Mesendoderm (in vitro differentiated cells): ENCODE measurements around the gene SOX13.
"Not testable (repeated sequence)": the region's sequence is repeated elsewhere in the genome, so short reads cannot be mapped to it uniquely, and the experiment has no call there.

Experiments used
- DNase-seq: peaks from one replicate; pipeline ENCODE4 v3.0.0; 2013
- H2AK5ac ChIP-seq: 2 replicates; pipeline ENCODE4 v1.6.1; 2013; ENCODE audit warnings: low read length, inconsistent platforms
- H2BK120ac ChIP-seq: 2 replicates; pipeline ENCODE4 v1.6.1; 2013; ENCODE audit warnings: low read depth, mild to moderate bottlenecking, low read length, moderate library complexity, mixed read lengths
- H2BK15ac ChIP-seq: replicated peaks from 2 replicates; pipeline ENCODE4 v1.6.1; 2013; ENCODE audit warnings: low read depth, mild to moderate bottlenecking, moderate library complexity
- H2BK5ac ChIP-seq: 2 replicates; pipeline ENCODE4 v1.6.1; 2013; ENCODE audit warnings: low read length, inconsistent platforms
- H3K18ac ChIP-seq: 2 replicates; pipeline ENCODE4 v1.6.1; 2013; ENCODE audit warnings: mild to moderate bottlenecking, low read length, mixed read lengths
- H3K23ac ChIP-seq: one replicate; pipeline ENCODE4 v1.6.1; 2013; ENCODE audit warnings: low read length
- H3K27ac ChIP-seq: 2 replicates; pipeline ENCODE4 v1.5.1; 2013; ENCODE audit warnings: low read depth, mild to moderate bottlenecking, inconsistent platforms, low read length, moderate library complexity
- H3K27me3 ChIP-seq: 2 replicates; pipeline ENCODE4 v1.6.1; 2013; ENCODE audit warnings: low read length, control low read depth, mild to moderate bottlenecking, inconsistent platforms; ENCODE audit not compliant: insufficient read depth, poor library complexity
- H3K36me3 ChIP-seq: 2 replicates; pipeline ENCODE4 v1.6.1; 2013; ENCODE audit warnings: low read length, inconsistent platforms; ENCODE audit not compliant: control insufficient read depth, insufficient read depth
- H3K4ac ChIP-seq: one replicate; pipeline ENCODE4 v1.6.1; 2013; ENCODE audit warnings: low read depth, mild to moderate bottlenecking, low read length, moderate library complexity
- H3K4me1 ChIP-seq: 2 replicates; pipeline ENCODE4 v1.6.1; 2013; ENCODE audit warnings: low read depth, low read length, inconsistent platforms; ENCODE audit not compliant: control insufficient read depth
- H3K4me2 ChIP-seq: 2 replicates; pipeline ENCODE4 v1.6.1; 2013; ENCODE audit warnings: low read length
- H3K4me3 ChIP-seq: 2 replicates; pipeline ENCODE4 v1.5.1; 2013; ENCODE audit warnings: mild to moderate bottlenecking, low read length
- H3K56ac ChIP-seq: one replicate; pipeline ENCODE4 v1.6.1; 2013; ENCODE audit warnings: low read length
- H3K79me1 ChIP-seq: 2 replicates; pipeline ENCODE4 v1.6.1; 2013; ENCODE audit warnings: low read length, inconsistent platforms
- H3K79me2 ChIP-seq: 2 replicates; pipeline ENCODE4 v1.6.1; 2013; ENCODE audit warnings: mild to moderate bottlenecking, low read length; ENCODE audit not compliant: control insufficient read depth, insufficient read depth
- H3K9ac ChIP-seq: 2 replicates; pipeline ENCODE4 v1.6.1; 2013; ENCODE audit warnings: low read length, inconsistent platforms
- H4K5ac ChIP-seq: one replicate; pipeline ENCODE4 v1.6.1; 2013; ENCODE audit warnings: low read length
- H4K8ac ChIP-seq: one replicate; pipeline ENCODE4 v1.6.1; 2013; ENCODE audit warnings: low read depth, mild to moderate bottlenecking, control low read depth, low read length, moderate library complexity
- WGBS: extraction: QIAGEN DNeasy Blood & Tissue Kit; methylation state at CpG from one replicate; pipeline ENCODE4 v1.1.7; 2013; ENCODE audit warnings: low lambda C conversion rate, missing lambda C conversion rate; ENCODE audit not compliant: insufficient coverage; ENCODE audit errors: extremely low coverage; 5-methylcytosine and 5-hydroxymethylcytosine counted together

SOX13 gene

DNA sequence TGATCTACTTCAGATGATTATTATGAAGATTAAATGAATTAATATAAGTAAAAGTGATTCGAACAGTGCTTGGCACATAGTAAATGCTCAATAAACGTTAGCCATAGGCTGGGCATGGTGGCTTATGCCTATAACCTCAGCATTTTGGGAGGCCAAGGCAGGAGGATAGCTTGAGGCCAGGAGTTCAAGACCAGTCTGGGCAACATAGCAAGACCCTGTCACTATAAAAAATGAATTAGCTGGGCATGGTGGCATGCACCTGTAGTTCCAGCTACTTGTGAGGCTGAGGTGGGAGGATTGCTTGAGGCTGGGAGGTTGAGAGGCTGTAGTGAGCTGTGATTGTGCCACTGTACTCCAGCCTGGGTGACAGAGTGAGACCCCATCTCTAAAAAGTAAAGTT, 26.8 kb downstream of the SOX13 start:
- H3K4me2 ChIP-seq, H3K4ac ChIP-seq, H3K56ac ChIP-seq, H4K8ac ChIP-seq, H3K27ac ChIP-seq, H3K18ac ChIP-seq, H3K9ac ChIP-seq, H3K23ac ChIP-seq, DNase-seq, H3K4me3 ChIP-seq, H4K5ac ChIP-seq, H2BK5ac ChIP-seq, H2BK120ac ChIP-seq, H3K36me3 ChIP-seq, H2BK15ac ChIP-seq, H3K27me3 ChIP-seq, H2AK5ac ChIP-seq: not testable (repeated sequence)
- H3K4me1 ChIP-seq = peaks cover 25% of the 10 kb centered on the region
- peaks cover 89% of the 10 kb centered on the region for H3K79me2 ChIP-seq
- H3K79me1 ChIP-seq = peaks cover 28% of the 10 kb centered on the region
- no CpG with 5 or more reads among the region's 2 CpGs for WGBS

DNA sequence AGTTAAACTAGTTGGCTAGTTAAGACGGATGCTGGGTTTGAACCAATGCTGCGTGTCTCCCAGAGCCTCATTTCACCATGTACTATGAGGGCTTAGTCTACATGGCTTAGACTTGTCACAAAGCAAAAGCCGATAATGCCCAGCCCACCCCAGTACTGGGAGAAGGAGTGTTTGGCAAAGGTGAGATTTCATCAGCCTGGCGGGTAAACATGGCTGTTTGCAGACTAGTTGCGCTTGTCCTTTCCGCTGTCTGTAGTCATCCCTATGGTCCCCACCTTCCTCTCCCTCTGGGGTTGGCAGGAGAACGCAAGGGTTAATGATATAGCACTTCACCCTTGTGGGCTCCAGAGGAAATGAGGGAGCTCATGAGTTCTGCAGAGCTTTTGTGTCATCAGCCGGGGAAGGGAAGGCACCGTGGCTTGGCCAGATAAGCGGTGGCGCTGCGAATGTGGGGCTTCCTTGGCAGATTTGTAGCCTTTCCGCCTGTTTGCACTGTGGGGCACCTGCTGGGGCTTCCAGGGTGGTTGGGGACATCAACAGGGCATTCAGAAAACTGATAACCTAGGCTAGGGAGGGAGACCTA, 29.2 kb downstream of the SOX13 start:
- WGBS = no CpG with 5 or more reads among the region's 13 CpGs
- Histone ChIP-seq H2BK15ac (no peak overlapping the region), H2BK120ac (no peak overlapping the region), H3K23ac (no peak overlapping the region), H3K27me3 (no peaks in the 10 kb centered on the region), H3K9ac (no peak overlapping the region), H3K4me1 (peaks cover 21% of the 10 kb centered on the region), H3K56ac (no peak overlapping the region), H3K4ac (no peak overlapping the region), H3K4me2 (no peak overlapping the region), H2BK5ac (no peak overlapping the region), H3K4me3 (no peak overlapping the region), H4K5ac (no peak overlapping the region), H3K79me1 (peaks cover 29% of the 10 kb centered on the region), H3K36me3 (no peaks in the 10 kb centered on the region), H3K79me2 (peaks cover 84% of the 10 kb centered on the region), H3K18ac (no peak overlapping the region), H4K8ac (no peak overlapping the region), H2AK5ac (no peak overlapping the region), H3K27ac (no peak overlapping the region)
- no peak for DNase-seq

DNA sequence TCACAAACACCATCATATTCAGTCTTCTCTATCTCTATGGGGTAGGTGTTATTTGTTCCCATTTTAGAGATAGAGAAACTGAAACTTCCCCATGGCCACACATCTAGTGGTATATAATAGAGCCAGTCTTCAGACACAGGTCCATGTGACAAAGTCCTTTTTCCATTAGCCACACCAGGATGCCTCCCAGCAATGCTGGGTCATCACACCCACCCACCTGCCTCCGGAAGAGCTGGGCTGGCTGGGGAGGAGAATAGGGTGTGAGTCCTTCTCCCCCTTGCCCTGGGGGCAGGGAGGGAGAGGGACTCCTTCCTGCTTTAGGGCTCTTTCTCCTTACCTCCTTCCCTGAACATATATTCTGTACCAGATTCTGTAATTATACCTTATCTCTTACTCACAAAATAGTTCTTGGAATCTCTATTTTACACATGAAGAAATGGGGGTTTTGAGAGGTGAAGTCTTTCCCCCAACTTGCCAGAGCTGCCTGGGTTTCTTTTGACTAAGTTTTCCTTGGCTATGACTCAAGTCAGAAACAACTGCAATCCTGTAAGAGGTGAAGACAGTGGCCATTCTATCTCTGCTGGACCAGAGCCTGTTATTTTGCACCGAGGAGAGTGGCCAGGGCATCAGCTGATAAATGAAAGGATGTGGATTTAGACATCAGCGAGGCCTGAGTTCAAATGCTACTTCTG, 30.0 kb downstream of the SOX13 start:
- Histone ChIP-seq H3K79me1 (peaks cover 29% of the 10 kb centered on the region), H3K23ac (no peak overlapping the region), H3K4ac (no peak overlapping the region), H3K27ac (no peak overlapping the region), H4K8ac (no peak overlapping the region), H3K79me2 (peaks cover 91% of the 10 kb centered on the region), H2BK15ac (no peak overlapping the region), H4K5ac (no peak overlapping the region), H2BK120ac (no peak overlapping the region), H3K9ac (no peak overlapping the region), H3K18ac (no peak overlapping the region), H3K27me3 (no peaks in the 10 kb centered on the region), H3K56ac (no peak overlapping the region), H3K36me3 (no peaks in the 10 kb centered on the region), H2BK5ac (no peak overlapping the region), H3K4me3 (no peak overlapping the region), H3K4me1 (peaks cover 21% of the 10 kb centered on the region), H3K4me2 (no peak overlapping the region), H2AK5ac (no peak overlapping the region)
- DNase-seq = peak; percentile 60
- WGBS = no CpG with 5 or more reads among the region's 3 CpGs

- Histone ChIP-seq H3K4ac (no peak overlapping the region), H3K4me3 (no peak overlapping the region), H3K4me2 (no peak overlapping the region), H2AK5ac (peak overlapping the region; percentile 50), H4K8ac (no peak overlapping the region), H3K56ac (peak overlapping the region; percentile 65), H3K27me3 (no peaks in the 10 kb centered on the region), H3K18ac (no peak overlapping the region), H4K5ac (no peak overlapping the region), H3K27ac (no peak overlapping the region), H2BK120ac (no peak overlapping the region), H3K9ac (no peak overlapping the region), H3K23ac (no peak overlapping the region), H3K4me1 (peaks cover 24% of the 10 kb centered on the region), H3K79me1 (peaks cover 29% of the 10 kb centered on the region), H3K79me2 (peaks cover 92% of the 10 kb centered on the region), H3K36me3 (no peaks in the 10 kb centered on the region), H2BK15ac (no peak overlapping the region), H2BK5ac (no peak overlapping the region)
- no CpG with 5 or more reads among the region's 2 CpGs for WGBS
- peak; percentile 68 for DNase-seq
Measured at GRCh38 chr1:204103431-204103741, 30.5 kb downstream of the SOX13 start.

DNA sequence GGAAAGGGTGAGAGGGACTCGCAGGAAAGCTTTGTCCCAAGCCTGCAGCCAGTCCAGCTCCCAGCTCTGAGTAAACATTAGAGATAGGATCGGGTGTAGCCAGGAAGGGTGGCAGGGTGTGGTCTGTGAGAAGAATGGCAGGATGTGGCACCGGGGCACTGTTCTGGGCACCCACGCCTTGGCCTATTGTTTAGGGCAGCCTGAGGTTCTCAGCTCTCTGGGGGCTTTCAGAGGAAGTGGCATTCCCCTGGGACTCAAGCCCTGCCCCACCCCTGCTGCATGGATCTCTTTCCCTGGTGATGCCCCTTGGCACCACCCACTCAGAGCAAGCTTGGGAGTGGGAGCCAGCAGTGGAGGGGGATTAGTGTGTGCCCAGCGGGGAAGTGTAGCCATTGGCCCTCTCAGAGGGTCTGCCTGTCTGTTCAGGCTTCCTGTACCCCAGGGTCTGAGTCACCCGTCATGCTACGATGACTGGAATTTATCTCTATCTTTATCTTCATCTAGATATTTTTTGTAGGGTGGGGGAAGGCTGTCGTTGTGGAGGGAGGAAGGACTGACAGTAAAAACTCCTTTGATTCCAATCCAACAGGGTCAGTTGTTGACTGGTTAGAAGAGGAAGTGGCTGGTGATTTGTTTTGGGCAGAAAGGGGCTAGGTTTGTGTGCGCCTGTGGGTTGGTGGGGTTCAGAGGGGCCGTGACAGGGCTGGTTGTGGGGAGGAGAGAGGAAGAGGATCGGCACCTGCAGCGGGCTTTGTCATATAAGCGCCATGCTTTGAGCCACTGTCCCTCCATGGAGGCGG, 31.6 kb downstream of the SOX13 start:
- no peak overlapping the region for H3K4ac ChIP-seq
- DNase-seq = no peak
- H2BK5ac ChIP-seq = no peak overlapping the region
- H4K5ac ChIP-seq = no peak overlapping the region
- H2AK5ac ChIP-seq = no peak overlapping the region
- no peak overlapping the region for H3K23ac ChIP-seq
- no CpG with 5 or more reads among the region's 14 CpGs for WGBS
- peaks cover 90% of the 10 kb centered on the region for H3K79me2 ChIP-seq
- peaks cover 27% of the 10 kb centered on the region for H3K4me1 ChIP-seq
- no peak overlapping the region for H3K18ac ChIP-seq
- no peak overlapping the region for H3K4me2 ChIP-seq
- no peaks in the 10 kb centered on the region for H3K27me3 ChIP-seq
- no peaks in the 10 kb centered on the region for H3K36me3 ChIP-seq
- H3K9ac ChIP-seq = no peak overlapping the region
- no peak overlapping the region for H3K4me3 ChIP-seq
- H2BK15ac ChIP-seq = no peak overlapping the region
- no peak overlapping the region for H3K27ac ChIP-seq
- H2BK120ac ChIP-seq = no peak overlapping the region
- no peak overlapping the region for H4K8ac ChIP-seq
- peak overlapping the region; percentile 37 for H3K56ac ChIP-seq
- H3K79me1 ChIP-seq = peaks cover 27% of the 10 kb centered on the region
